IPS-NIHi11 (cell line): ENCODE data around the gene KDELR1.

ENCODE experiments used
- DNase-seq: peaks from one replicate; pipeline ENCODE4 v3.0.0; 2012; ENCODE audit warnings: mixed read lengths, low spot score

The KDELR1 gene

GRCh38 chr19:48342414-48342738, 49.0 kb downstream of the KDELR1 start:
- DNase-seq, result no peak

DNA sequence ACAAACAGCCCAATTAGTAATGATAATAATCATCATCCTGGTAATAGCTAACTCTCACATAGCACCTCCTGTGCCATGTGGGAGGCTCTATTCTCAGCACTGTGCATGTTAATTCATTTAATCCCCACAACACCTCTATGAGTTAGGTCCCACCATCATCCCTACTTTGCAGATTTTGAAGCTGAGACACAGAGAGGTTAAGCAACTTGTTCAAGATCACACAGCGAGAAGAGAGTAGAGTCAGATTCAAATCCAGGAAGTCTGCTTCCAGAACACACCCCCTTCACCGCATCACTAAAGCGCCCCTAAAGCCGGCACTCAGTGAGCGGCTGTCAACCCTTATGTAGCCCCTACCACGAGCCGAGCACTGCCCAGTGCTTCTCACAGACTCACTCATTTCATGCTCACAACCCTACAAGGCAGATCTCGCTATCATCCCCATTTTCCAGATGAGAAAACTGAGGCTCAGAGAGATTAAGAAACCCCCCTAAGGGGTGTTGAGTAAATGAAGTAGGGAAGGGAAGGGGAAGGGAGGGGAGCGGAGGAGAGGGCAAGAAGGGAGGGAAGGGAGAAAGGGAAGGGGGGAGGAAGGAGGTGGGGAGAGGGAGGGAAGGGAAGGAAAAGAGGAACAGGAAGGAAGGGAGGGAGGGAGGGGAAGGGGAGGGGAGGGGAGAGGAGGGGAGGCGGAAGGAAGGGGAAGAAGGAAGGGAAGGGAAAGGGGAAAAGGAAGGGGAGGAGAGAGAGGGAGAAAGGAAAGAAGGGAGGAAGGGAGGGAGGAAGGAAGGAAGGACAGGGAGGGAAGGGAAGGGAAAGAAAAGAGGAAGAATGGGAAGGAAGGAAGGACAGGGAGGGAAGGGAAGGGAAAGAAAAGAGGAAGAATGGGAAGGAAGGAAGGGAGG, 49.6 kb downstream of the KDELR1 start:
- no peak for DNase-seq

DNA sequence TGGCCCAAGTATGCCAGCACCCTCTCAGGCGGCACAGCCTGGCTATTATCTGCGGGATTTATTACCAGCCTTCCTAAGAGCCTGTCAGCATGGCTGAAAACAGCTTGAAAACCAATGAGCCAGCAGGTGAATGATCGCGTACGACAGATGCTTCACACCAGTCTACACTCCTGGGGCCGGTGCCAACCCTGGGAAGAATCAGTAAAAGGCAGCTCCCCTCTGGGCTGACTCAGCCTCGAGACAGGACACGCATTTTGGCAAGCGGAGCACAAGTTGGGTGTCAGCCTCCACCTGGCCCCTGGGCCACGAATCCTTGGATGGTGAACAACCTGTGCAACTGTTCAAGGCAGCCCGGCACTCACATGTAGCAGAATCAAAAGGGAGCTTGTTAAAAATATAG, 50.4 kb downstream of the KDELR1 start:
- no peak for DNase-seq

GRCh38 chr19:48338802-48339503, 52.4 kb downstream of the KDELR1 start:
- DNase-seq, result no peak

DNA sequence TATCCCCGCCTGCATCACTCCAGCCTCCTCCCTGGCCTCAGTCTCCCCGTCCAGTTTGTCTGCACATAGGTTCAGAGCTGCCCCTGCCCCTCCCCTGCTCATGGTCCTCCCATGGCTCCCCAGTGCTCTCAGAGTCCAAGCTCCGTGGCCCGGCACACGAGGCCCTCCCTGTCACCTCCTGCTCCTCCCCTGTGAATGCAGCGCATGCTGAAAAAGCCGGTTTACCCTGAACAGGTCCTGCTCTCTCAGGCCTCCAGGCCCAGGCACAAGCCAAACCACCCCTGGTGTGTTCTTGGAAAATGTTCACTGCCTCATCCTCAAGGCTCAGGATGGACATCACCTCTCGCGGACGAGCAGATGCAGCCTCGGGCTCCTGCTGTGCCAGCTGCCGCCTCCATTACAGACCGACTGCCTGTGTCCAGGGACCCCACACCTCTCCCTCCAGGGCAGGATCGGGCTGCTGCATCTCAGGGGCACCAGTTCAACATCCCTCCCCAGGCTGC, 53.0 kb downstream of the KDELR1 start:
- no peak for DNase-seq

GRCh38 chr19:48333467-48334384, 57.6 kb downstream of the KDELR1 start:
- DNase-seq, result peak; percentile 96

- DNase-seq, result peak; percentile 90
Observed at GRCh38 chr19:48332662-48333466, 58.5 kb downstream of the KDELR1 start.
